GM12864 (cell line): Measurements from ENCODE around the gene NINJ2.

Experiments
- DNase-seq: peaks from one replicate; pipeline ENCODE4 v3.0.0-alpha.2; 2011; ENCODE audit warnings: low read depth
- H3K4me3 ChIP-seq: 2 replicates; pipeline ENCODE4 v1.5.1; 2011; ENCODE audit warnings: mild to moderate bottlenecking, low read depth, low read length, control low read depth
- CTCF ChIP-seq: IDR thresholded peaks from 2 replicates; pipeline ENCODE4 v1.5.1; 2011; ENCODE audit warnings: low read depth, mild to moderate bottlenecking, moderate library complexity, low read length, control low read depth, inconsistent platforms; ENCODE audit errors: missing control alignments

NINJ2 gene

DNA sequence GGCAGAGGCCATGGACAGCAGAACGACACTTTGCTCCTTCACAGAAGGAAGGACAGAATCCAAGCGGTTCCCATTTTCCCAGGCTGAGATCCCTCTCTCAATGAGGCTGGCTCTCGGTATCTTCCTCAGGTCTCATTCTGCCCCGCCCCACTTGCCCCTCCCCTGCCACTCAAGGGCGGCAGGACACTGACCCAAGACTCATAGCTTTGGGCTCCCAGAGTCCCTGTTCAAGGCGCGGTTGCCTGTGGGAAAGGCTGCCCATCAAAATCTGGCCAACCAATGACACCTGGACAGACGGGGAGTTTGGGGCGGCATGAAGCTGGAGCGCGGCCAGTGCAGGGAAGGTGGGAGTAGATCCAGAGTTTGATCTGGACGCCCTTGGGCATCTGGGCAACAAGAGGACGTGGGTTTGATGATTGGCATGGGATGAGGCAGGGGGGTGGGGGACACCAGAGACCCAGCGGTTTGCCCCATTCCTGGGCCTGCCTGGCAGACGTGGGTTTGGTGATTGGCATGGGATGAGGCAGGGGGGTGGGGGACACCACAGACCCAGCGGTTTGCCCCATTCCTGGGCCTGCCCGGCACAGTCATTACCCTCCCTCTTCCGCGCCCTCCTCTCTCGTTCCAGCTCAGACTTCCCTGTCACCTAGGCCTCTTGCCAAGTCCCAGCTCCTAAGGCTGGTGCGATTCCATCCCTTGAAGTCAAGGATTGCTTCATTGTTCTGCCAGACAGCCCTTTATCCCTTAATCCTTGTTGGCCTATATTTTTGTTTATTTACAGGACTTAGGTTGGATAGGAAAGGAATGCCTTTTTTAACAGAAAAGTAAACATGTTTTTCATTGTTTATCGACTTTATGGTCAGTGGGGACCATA, 92.1 kb downstream of the NINJ2 start:
- TF ChIP-seq CTCF, result no peak
- no peak for DNase-seq
- no peak overlapping the region for H3K4me3 ChIP-seq

DNA sequence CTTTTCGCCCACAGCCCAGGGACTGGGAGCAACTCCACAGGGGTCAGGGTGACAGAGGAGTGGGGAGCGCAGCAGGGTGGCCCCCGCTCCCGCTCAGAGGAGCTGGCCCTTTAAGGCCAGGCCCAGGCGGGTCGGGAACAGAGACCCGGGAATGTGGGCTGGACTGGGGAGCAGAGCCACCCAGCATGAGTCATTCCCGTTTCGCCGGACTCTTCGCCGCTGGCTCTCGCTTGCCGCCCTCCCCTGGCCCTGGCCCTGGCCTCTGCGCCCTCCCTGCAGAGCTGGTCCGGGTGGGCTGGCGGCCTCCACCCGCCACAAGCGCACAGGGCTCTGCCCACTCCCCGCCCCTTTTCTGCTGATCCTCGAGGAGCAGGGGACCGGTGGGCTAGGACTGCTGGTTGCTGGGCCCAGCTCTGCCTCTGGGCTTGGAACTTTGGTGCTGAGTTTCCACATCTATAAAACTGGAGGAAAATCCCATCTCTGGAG, 92.8 kb downstream of the NINJ2 start:
- H3K4me3 ChIP-seq, result peak overlapping the region; percentile 53
- no peak for TF ChIP-seq CTCF
- DNase-seq, result no peak

- H3K4me3 ChIP-seq, result peak overlapping the region; percentile 53
- TF ChIP-seq CTCF, result peak; percentile 77
- DNase-seq, result no peak
These were observed 93.3 kb downstream of the NINJ2 start for GRCh38 chr12:569803-570434.

DNA sequence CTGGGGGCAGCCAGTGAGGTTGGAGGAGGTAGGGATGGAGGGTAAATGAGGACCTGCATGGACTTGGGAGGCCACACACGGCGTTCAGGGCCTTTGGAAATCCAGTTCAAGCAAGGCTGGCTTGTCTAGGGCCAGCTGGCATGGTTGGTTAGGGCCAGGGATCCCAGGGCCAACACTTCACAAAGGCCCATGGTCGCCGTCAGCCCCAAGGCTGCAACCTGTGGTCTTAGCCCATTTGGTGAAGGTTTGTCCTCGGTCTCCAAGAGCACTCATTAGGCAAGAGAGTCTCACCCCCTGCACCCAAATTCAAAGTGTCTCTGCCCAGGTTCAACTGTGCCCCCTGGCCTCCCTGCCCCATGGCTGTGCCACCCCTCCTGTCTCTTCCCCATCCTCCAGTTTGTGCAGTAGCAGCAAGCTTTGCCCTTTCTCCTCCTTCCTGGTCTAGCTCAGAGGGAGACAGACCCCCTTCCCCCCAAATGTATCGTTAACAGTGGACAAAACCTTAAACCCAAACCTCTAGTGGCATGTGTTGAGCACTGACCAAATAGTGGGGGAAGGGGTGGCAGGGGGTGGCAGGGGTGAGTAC, 94.1 kb downstream of the NINJ2 start:
- no peak for TF ChIP-seq CTCF
- no peak for DNase-seq
- H3K4me3 ChIP-seq, result no peak overlapping the region

GRCh38 chr12:568486-568885, 94.8 kb downstream of the NINJ2 start:
- no peak for DNase-seq
- TF ChIP-seq CTCF, result no peak
- no peak overlapping the region for H3K4me3 ChIP-seq

DNA sequence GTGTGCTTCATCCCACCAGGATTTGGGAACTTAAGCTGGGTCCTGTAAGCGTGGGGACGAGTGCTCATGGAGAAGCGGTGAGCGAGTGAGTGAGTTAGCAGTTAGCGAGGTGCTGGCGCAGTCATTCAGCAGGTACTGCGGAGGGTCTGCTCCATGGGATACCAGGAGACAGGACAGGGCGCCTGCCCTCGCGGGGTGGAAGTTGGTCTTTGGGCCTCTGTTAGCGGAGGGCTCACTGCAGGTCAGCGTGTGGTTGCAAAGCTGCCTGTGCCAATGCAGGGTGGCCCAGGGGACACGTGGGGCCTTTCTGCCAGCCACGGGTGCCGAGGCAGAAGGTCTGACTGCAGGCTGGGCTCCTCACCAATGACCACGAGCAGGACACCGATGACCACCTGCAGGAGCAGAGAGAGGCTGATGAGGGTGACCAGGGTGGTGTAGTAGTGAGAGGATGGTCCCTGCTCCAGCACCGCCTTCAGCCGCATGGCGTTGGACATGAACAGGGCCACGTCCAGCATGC, 97.6 kb downstream of the NINJ2 start:
- DNase-seq, result no peak
- no peak overlapping the region for H3K4me3 ChIP-seq
- TF ChIP-seq CTCF, result no peak
